ENCODE measurements around the gene ZRANB1. TPM values are rescaled to one million over a fixed set of nuclear protein-coding genes. Genes with fewer than 3 reads are reported as not detected.

The ZRANB1 gene
- total RNA-seq, 2 donors from 2014 or later: 26.0 to 26.9 TPM

- H3K9me3 Mint-ChIP-seq: no peaks in the 10 kb centered on the region
- no peaks in the 10 kb centered on the region for H3K9me3 ChIP-seq (ENCODE audit: control insufficient read depth, low read length)
- H3K36me3 ChIP-seq (ENCODE audit: control insufficient read depth, insufficient read depth, low read length): peaks cover 23% of the 10 kb centered on the region
- no peak for TF ChIP-seq CTCF (conservative IDR thresholded peaks at IDR 0.05)
- H3K36me3 Mint-ChIP-seq (ENCODE audit: low read depth): peaks cover 41% of the 10 kb centered on the region
- H3K27ac ChIP-seq (ENCODE audit: low read depth, low read length): no peak overlapping the region
- peaks cover 17% of the 10 kb centered on the region for H3K4me1 ChIP-seq (ENCODE audit: control insufficient read depth, insufficient read depth, low read length)
- no peak overlapping the region for H3K4me3 Mint-ChIP-seq
- peak overlapping the region; percentile 62 for H3K27ac Mint-ChIP-seq
- peaks cover 42% of the 10 kb centered on the region for H3K4me1 Mint-ChIP-seq
- 98 to 100% methylated on average over 3 to 15 of the region's 15 CpGs for WGBS, 2 experiments (ENCODE audit: insufficient coverage in 1 of 2, insufficient read length in 1 of 2)
- H3K4me3 ChIP-seq (ENCODE audit: low read length): no peak overlapping the region
- H3K27me3 ChIP-seq (ENCODE audit: control insufficient read depth, insufficient read depth, low read length, poor library complexity, severe bottlenecking): no peaks in the 10 kb centered on the region
- DNase-seq: no peak
- no peaks in the 10 kb centered on the region for H3K27me3 Mint-ChIP-seq (ENCODE audit: insufficient read depth)
- no peak overlapping the region for H3K9ac ChIP-seq (ENCODE audit: extremely low read depth, low read length, poor library complexity, severe bottlenecking)
Measured at GRCh38 chr10:125032474-125033020, 90.6 kb downstream of the ZRANB1 start.

DNA sequence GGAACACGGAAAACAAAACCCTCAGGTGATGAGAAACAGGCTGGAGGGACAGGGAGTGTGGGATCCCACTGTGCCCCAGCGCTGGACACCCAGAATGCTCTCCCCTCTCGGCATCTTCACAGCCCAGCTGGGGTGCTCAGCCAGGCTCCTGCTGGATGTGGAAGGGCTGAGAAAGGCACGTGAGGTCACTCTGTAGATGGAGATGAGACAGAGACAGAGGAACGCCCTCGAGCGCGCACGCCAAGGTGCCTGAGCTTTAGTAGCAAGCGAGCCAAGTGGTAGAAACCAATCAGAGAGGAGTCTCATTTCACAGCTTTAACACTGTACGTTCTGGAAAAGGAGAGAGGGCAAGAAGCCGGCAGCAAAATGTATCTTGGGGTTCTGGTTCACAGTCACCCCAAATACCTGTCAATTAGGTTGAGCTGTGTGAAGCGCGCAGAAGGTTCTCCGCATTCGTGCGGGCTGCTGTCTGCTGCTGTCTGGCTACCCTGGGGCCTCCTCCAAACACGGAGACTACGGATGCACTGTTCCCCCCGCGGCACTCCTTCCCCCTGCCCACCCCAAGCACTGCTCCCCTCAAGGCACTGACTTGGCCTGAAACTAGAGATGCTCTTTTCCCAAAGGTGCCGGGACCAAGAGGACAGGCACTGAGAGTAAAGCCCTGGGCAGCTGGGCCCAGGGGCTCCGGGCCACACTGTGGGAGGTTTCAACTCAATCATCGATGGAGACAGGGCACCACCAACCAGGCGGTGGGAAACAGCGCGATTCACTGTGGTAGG, 91.4 kb downstream of the ZRANB1 start:
- H3K27ac ChIP-seq (ENCODE audit: low read depth, low read length): peak overlapping the region; percentile 41
- no peak for TF ChIP-seq CTCF (conservative IDR thresholded peaks at IDR 0.05)
- DNase-seq: no peak
- H3K36me3 ChIP-seq (ENCODE audit: control insufficient read depth, insufficient read depth, low read length): peaks cover 30% of the 10 kb centered on the region
- H3K27me3 Mint-ChIP-seq (ENCODE audit: insufficient read depth): no peaks in the 10 kb centered on the region
- H3K27me3 ChIP-seq (ENCODE audit: control insufficient read depth, insufficient read depth, low read length, poor library complexity, severe bottlenecking): no peaks in the 10 kb centered on the region
- H3K9me3 ChIP-seq (ENCODE audit: control insufficient read depth, low read length): no peaks in the 10 kb centered on the region
- H3K4me1 ChIP-seq (ENCODE audit: control insufficient read depth, insufficient read depth, low read length): peaks cover 15% of the 10 kb centered on the region
- H3K9me3 Mint-ChIP-seq: no peaks in the 10 kb centered on the region
- 92 to 96% methylated on average over 19 to 27 of the region's 27 CpGs for WGBS, 2 experiments (ENCODE audit: insufficient coverage in 1 of 2, insufficient read length in 1 of 2)
- H3K9ac ChIP-seq (ENCODE audit: extremely low read depth, low read length, poor library complexity, severe bottlenecking): no peak overlapping the region
- H3K4me3 Mint-ChIP-seq: no peak overlapping the region
- peaks cover 42% of the 10 kb centered on the region for H3K36me3 Mint-ChIP-seq (ENCODE audit: low read depth)
- H3K27ac Mint-ChIP-seq: peak overlapping the region; percentile 28
- H3K4me3 ChIP-seq (ENCODE audit: low read length): no peak overlapping the region
- H3K4me1 Mint-ChIP-seq: peaks cover 39% of the 10 kb centered on the region

DNA sequence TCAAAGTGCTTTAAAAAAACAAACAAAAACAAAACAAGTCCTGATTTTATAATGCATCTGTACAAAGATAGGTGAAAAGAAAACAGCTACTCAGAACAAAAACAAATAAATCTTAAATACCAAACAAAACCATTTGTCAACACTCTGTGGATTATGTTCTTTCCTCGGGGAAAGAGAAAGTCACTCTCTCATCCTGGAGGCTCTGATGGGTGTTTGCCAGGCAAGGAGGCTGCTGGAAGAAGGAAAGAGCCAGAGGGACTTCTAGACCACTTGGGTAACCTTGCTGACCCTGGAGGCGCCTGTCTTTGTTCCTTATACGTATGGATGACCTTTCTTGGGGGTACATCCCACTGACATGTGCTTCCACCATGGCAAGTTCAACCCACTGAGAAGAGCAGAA, 92.8 kb downstream of the ZRANB1 start:
- WGBS, 2 experiments (ENCODE audit: insufficient coverage in 1 of 2, insufficient read length in 1 of 2): 82 to 89% methylated on average over 3 of the region's 3 CpGs
- H3K9me3 ChIP-seq (ENCODE audit: control insufficient read depth, low read length): no peaks in the 10 kb centered on the region
- no peak overlapping the region for H3K9ac ChIP-seq (ENCODE audit: extremely low read depth, low read length, poor library complexity, severe bottlenecking)
- H3K27ac ChIP-seq (ENCODE audit: low read depth, low read length): no peak overlapping the region
- peaks cover 6% of the 10 kb centered on the region for H3K4me1 ChIP-seq (ENCODE audit: control insufficient read depth, insufficient read depth, low read length)
- peaks cover 41% of the 10 kb centered on the region for H3K36me3 Mint-ChIP-seq (ENCODE audit: low read depth)
- H3K4me3 Mint-ChIP-seq: no peak overlapping the region
- no peaks in the 10 kb centered on the region for H3K27me3 ChIP-seq (ENCODE audit: control insufficient read depth, insufficient read depth, low read length, poor library complexity, severe bottlenecking)
- no peak for TF ChIP-seq CTCF (conservative IDR thresholded peaks at IDR 0.05)
- no peak for DNase-seq
- peaks cover 42% of the 10 kb centered on the region for H3K4me1 Mint-ChIP-seq
- H3K36me3 ChIP-seq (ENCODE audit: control insufficient read depth, insufficient read depth, low read length): peaks cover 32% of the 10 kb centered on the region
- no peaks in the 10 kb centered on the region for H3K27me3 Mint-ChIP-seq (ENCODE audit: insufficient read depth)
- peak overlapping the region; percentile 18 for H3K27ac Mint-ChIP-seq
- no peak overlapping the region for H3K4me3 ChIP-seq (ENCODE audit: low read length)
- H3K9me3 Mint-ChIP-seq: no peaks in the 10 kb centered on the region
